ENCODE data around the gene LAMC3. TPM values are rescaled to one million over a fixed set of nuclear protein-coding genes. Genes with fewer than 3 reads are reported as not detected.

The LAMC3 gene
- total and polyA plus RNA-seq, 9 of the 15 experiments (the other 6 are each of a cell fraction or from before 2014, with no cell fraction given), result 0.10 TPM; not detected in 8

DNA sequence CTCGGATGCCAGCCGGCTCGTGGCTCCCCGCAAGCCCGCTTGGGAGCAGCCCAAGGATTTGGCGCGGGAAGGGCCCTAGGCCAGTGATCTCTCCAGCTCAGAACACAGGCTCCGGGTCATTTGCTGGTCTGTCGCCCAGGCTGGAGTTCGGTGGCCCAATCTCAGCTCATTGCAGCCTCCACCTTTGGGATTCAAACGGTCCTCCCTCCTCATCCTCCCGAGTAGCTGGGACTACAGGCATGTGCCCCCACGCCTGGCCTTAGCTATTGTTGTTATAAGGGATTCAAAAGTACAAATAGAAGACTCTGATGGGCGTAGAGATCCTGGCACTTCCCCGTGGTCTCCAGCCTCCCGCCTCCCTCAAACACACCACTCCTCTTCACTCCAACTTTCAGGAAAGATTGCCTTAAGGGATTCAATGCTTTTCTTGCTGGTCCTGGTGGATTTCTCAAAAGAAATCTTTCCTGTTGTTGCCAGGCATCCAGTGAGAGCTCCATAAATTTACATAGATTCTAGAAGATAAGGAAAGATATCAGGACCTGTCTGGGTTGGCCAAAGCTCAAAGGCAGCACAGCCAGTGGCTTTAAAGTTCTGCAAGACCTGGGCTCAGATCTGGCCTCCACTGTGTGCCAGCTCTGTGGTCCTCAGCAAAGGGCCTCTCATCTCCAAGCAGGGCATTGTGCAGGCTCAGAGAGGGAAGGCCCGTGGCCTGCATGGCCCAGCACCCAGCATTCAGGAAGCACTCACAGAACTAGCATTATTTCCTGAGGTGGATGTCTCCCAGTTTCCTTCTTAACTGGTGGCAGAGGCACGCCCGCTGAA is 88.4 kb downstream of the LAMC3 start:
- FAIRE-seq (no peak), ATAC-seq (no peak), DNase-seq (ENCODE audit: extremely low read depth in 1 of 4, low spot score in 3 of 4) (no peak)
- Histone ChIP-seq H3K27ac (ENCODE audit: extremely low read depth, low read depth, low read length) (no peak overlapping the region), H3K4me1 (replicated peaks in 1 of 2; ENCODE audit: control insufficient read depth in 2 of 2, insufficient read depth in 2 of 2, low read length in 2 of 2) (peaks cover 27 to 66% of the 10 kb centered on the region in 2 experiments), H3K4me2 (ENCODE audit: insufficient read depth, low read length) (peak overlapping the region; percentile 66), H3K36me3 (ENCODE audit: control insufficient read depth, insufficient read depth, low read length) (no peaks in the 10 kb centered on the region), H2AFZ (ENCODE audit: low read depth, low read length) (no peak overlapping the region), H4K20me1 (replicated peaks; ENCODE audit: control insufficient read depth, insufficient read depth, low read length) (peaks cover 55% of the 10 kb centered on the region), H3K27me3 (ENCODE audit: control insufficient read depth in 2 of 2, insufficient read depth in 2 of 2, low read length in 2 of 2) (peaks cover 61 to 84% of the 10 kb centered on the region in 2 experiments), H3K9ac (ENCODE audit: insufficient read depth in 1 of 2, low read depth in 2 of 2, low read length in 2 of 2) (peak overlapping the region in 1 of 2 experiments; percentile 85; a peak in 2 of 4 replicates), H3K79me2 (ENCODE audit: control insufficient read depth, insufficient read depth, low read length) (no peaks in the 10 kb centered on the region), H3K9me1 (ENCODE audit: control insufficient read depth, insufficient read depth, low read length) (peaks cover 3% of the 10 kb centered on the region), H3K9me3 (replicated peaks; ENCODE audit: control insufficient read depth, insufficient read depth, low read depth, low read length) (no peaks in the 10 kb centered on the region), H3K4me3 (peak overlapping the region; percentile 35; the same call in 1 of the 2 replicates)
- 10% methylated on average over 19 of the region's 19 CpGs for WGBS (ENCODE audit: insufficient coverage, low coverage, missing lambda C conversion rate)
- ChIA-PET POLR2A (interaction anchor here (0.6 to 99.3 kb wide), 15 partner anchors 1 to 239 kb away, joined by 3 to 3336 read pairs (median 4); partner anchors contain the start of genes AIF1L and NUP214), CTCF (ENCODE audit: low intra/inter-chr PET ratio) (interaction anchor here (1.2 kb wide), 1 partner anchor 156 kb away, joined by 3 read pairs; no protein-coding TSS in a partner anchor)
- intact Hi-C loops (cut with micrococcal nuclease) (no loop called here), in situ Hi-C loops (cut with MboI) (no loop called here)
- TF ChIP-seq RBM34 (IDR thresholded peaks at IDR 0.05; ENCODE audit: borderline replicate concordance, insufficient read depth, low read length), result no peak
- TF ChIP-seq, protein P1, sequence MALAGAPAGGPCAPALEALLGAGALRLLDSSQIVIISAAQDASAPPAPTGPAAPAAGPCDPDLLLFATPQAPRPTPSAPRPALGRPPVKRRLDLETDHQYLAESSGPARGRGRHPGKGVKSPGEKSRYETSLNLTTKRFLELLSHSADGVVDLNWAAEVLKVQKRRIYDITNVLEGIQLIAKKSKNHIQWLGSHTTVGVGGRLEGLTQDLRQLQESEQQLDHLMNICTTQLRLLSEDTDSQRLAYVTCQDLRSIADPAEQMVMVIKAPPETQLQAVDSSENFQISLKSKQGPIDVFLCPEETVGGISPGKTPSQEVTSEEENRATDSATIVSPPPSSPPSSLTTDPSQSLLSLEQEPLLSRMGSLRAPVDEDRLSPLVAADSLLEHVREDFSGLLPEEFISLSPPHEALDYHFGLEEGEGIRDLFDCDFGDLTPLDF (CRISPR knock-in tag; IDR thresholded peaks at IDR 0.05), result peak; percentile 53; the same call in 1 of the 2 replicates
- no TSS peak for BruUV-seq (replicated peaks)

Data from K562 (cell line).